SJSA1 (cell line): ENCODE results near the gene FAM3B. TPM values are rescaled to one million over a fixed set of nuclear protein-coding genes. Genes with fewer than 3 reads are reported as not detected.
"Not testable (repeated sequence)": the region's sequence is repeated elsewhere in the genome, so short reads cannot be mapped to it uniquely, and the experiment has no call there.

ENCODE experiments used
- DNase-seq, 2 experiments: peaks; one replicate each; pipeline ENCODE4 v3.0.0-alpha.2; 2015 to 2020; ENCODE audit warnings: low spot score in 2 of 2, low read depth in 1 of 2
- H3K27ac ChIP-seq: fragments of 250-450 bp; sonication (Bioruptor Pico); 2 replicates; pipeline ENCODE4 v1.5.1; 2020; ENCODE audit warnings: mild to moderate bottlenecking, moderate library complexity
- H3K27me3 ChIP-seq: fragments of 250-450 bp; sonication (Bioruptor Pico); replicated peaks from 2 replicates; pipeline ENCODE4 v1.5.1; 2020; ENCODE audit warnings: mild to moderate bottlenecking, moderate library complexity
- H3K36me3 ChIP-seq: fragments of 250-450 bp; sonication (Bioruptor Pico); 2 replicates; pipeline ENCODE4 v1.5.1; 2020; ENCODE audit warnings: mild to moderate bottlenecking
- H3K4me1 ChIP-seq: fragments of 250-450 bp; sonication (Bioruptor Pico); replicated peaks from 2 replicates; pipeline ENCODE4 v1.6.1; 2021; ENCODE audit warnings: mild to moderate bottlenecking
- H3K4me3 ChIP-seq: fragments of 250-450 bp; sonication (Bioruptor Pico); 2 replicates; pipeline ENCODE4 v1.5.1; 2020; ENCODE audit warnings: mild to moderate bottlenecking
- H3K9me3 ChIP-seq: fragments of 250-450 bp; sonication (Bioruptor Pico); replicated peaks from 2 replicates; pipeline ENCODE4 v1.5.1; 2020; ENCODE audit warnings: mild to moderate bottlenecking
- total RNA-seq: library from RNA; depleted of rRNA; stranded (reverse); fragments of >200 nt; shearing (Covaris generic); gene quantifications from 2 replicates; pipeline ENCODE4 v1.2.3, GENCODE V29; 2014

FAM3B gene
- total RNA-seq, 1 experiment from 2014 or later, result not detected

DNA sequence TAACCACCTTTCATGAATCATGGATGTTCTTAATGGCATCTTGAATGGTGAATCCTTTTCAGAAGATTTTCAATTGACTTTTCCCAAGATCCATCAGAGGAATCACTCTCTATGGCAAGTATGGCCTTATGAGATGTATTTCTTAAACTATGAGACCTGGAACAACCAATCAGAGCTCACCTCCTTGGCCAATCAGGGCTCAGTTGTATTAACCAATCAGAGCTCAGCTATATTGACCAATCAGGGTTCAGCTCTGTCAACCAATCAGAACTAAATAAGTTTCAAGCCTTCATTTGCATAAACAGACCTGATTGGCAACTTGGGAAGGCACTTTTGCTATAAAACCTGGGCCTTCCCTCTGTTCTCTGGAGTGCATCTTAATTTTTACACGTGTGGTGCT lies 13.6 kb upstream of the FAM3B start:
- DNase-seq, result no peak
- Histone ChIP-seq H3K9me3 (no peaks in the 10 kb centered on the region; the same call in none of the 2 replicates), H3K36me3 (no peaks in the 10 kb centered on the region)

DNA sequence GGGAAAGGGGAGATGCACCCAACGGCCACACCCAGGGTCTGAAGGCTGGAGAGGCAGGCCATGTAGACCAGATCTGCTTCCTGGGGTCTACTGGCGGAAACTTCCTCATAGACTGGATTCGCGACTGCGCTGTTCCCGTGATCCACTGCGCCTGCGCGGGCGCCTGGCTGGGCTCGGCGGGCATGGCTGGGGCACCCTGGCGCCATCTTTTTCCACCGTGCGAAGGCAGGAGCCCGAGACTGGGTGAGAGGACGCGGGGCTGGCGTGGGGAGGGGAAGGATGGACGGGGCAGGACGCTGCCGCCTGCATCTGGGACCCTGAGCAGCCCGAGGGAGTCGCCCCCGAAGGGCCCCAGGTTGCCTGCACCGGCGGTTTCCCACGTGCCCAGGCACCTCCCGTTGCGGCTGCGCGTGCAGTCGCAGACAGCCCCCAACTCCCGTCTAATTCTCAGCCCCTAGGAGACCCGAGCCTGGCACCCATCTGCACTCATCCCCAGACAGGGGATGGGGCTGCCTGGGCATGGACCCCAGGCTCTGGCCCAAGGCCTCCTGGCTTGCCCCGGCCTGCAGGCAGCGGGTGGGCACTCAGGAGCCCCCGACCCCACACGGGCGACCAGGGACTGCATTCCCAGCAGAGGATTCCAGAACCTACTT lies 12.4 kb upstream of the FAM3B start:
- Histone ChIP-seq H3K36me3 (no peaks in the 10 kb centered on the region), H3K9me3 (no peaks in the 10 kb centered on the region; the same call in none of the 2 replicates), H3K4me1 (no peaks in the 10 kb centered on the region), H3K4me3 (no peak overlapping the region), H3K27ac (no peak overlapping the region), H3K27me3 (no peaks in the 10 kb centered on the region; the same call in 1 of the 2 replicates)
- no peak for DNase-seq

More for the DNA sequence above, 13.6 kb upstream of the FAM3B start:
- Histone ChIP-seq H3K27me3 (no peaks in the 10 kb centered on the region; the same call in 1 of the 2 replicates), H3K27ac (no peak overlapping the region), H3K4me1 (no peaks in the 10 kb centered on the region), H3K4me3 (no peak overlapping the region)

DNA sequence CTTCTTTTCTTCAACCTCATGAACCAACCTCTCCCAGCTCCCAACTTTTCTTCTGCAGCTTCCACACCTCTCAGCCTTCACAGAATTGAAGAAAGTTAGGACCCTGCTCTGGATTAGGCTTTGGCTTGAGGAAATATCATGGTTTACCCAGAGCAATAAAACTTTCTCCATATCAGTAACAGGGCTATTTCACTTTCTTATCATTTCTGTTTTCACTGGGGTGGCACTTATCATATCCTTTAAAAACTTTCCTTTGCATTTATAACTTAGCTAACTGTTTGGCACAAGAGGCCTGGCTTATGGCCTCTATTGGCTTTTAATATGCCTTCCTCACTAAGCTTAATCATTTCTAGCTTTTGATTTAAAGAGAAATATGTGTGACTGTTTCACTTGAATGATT lies 9.4 kb upstream of the FAM3B start:
- no peaks in the 10 kb centered on the region; the same call in none of the 2 replicates for H3K9me3 ChIP-seq
- H3K36me3 ChIP-seq, result no peaks in the 10 kb centered on the region
- no peak overlapping the region for H3K27ac ChIP-seq
- H3K4me1 ChIP-seq, result no peaks in the 10 kb centered on the region
- no peaks in the 10 kb centered on the region; the same call in 1 of the 2 replicates for H3K27me3 ChIP-seq
- H3K4me3 ChIP-seq, result no peak overlapping the region
- no peak for DNase-seq

DNA sequence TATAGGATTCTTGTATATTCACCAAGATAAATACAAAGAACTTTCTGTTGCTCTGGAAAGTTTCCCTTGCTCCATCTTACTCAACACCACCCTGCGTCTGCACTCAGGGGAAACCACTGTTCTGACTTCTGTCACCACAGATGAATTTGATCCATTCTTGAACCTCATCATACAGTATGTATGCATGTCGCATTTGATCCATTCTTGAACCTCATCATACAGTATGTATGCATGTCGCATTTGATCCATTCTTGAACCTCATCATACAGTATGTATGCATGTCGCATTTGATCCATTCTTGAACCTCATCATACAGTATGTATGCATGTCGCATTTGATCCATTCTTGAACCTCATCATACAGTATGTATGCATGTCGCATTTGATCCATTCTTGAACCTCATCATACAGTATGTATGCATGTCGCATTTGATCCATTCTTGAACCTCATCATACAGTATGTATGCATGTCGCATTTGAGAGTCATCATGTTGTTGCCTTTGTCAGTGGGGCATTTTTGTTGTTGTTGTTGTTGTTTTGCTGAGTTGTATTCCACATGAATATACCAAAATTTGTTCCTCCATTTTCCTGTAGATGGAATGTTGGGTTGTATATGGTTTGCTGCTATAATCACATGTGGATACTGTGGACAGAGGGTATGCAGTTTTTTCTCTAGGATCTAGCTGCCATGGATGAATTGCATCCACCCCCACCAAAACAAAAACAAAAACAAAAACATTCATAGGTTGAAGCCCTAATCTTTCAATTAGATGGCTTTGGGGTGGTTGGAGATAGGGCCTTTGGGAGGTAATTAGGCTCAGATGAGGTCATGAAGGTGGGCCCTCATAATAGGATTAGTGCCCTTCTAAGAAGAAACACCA lies 3.1 kb upstream of the FAM3B start:
- peaks cover 34% of the 10 kb centered on the region; the same call in 1 of the 2 replicates for H3K27me3 ChIP-seq
- H3K4me1 ChIP-seq, H3K27ac ChIP-seq, H3K9me3 ChIP-seq, DNase-seq, H3K36me3 ChIP-seq, H3K4me3 ChIP-seq: not testable (repeated sequence)

DNA sequence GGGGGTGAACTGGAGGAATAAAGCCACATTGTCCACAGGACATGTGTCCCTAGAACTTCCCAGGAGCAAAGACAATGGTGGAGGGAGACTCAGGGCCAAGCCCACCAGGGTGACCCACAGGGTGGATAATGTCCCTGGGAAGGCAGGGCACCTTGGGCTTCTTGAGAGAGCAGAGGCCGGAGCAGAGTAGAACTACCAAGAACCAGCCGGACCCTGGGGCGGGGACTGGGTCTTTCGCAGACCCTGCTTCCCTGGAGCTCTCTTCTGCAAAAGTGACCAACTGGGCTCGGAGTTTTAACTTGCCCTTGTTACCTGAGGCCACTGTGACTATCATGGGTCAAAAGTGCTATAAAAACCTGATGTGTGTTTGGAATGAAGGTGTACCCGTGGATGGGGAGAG lies 875 bp upstream of the FAM3B start:
- DNase-seq, result no peak
- no peaks in the 10 kb centered on the region for H3K9me3 ChIP-seq
- no peaks in the 10 kb centered on the region for H3K36me3 ChIP-seq
- H3K4me1 ChIP-seq, result no peaks in the 10 kb centered on the region
- peaks cover 34% of the 10 kb centered on the region; the same call in 1 of the 2 replicates for H3K27me3 ChIP-seq
- no peak overlapping the region for H3K4me3 ChIP-seq
- H3K27ac ChIP-seq, result no peak overlapping the region

DNA sequence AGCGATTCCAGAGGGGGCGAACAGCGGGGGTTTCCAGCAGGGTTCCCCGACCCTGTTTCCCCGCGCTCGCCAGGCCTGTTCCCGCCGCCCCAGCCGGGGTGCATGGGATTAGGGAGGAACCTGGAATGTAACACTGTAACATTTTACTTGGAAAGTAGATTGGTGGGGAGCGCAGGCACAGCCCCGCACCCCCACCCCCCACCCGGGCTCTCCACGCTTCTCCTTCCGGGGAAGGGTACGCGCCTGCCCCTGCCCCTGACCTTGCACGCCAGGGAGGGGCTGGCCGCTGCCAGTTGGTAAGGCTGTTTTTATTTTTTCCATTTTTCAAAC lies 427 bp downstream of the FAM3B start:
- DNase-seq, result no peak
- peaks cover 40% of the 10 kb centered on the region; the same call in 1 of the 2 replicates for H3K27me3 ChIP-seq
- H3K27ac ChIP-seq, result no peak overlapping the region
- H3K9me3 ChIP-seq, result no peaks in the 10 kb centered on the region
- H3K36me3 ChIP-seq, result no peaks in the 10 kb centered on the region
- H3K4me3 ChIP-seq, result no peak overlapping the region
- no peaks in the 10 kb centered on the region for H3K4me1 ChIP-seq

DNA sequence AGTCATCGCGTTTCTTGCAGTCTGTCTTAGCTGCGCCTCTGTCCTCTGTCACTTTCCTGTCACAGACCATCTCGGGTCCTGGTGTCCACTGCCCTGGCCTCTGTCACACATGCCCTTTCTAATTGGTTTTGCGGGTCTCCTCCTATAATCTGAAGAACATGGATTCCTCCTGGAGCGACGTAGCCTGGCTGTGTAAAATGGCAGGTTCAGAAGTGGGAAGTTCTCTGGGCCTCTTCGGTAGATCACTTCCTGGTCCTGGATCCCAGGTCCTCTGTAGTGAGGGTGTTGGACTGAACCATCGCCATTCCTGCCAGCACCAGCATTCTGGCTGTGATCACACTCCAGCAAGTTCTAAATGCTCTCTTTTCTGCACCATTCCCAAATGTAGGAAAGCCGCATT lies 857 bp downstream of the FAM3B start:
- Histone ChIP-seq H3K4me3 (no peak overlapping the region), H3K27ac (no peak overlapping the region), H3K36me3 (no peaks in the 10 kb centered on the region), H3K9me3 (no peaks in the 10 kb centered on the region), H3K4me1 (no peaks in the 10 kb centered on the region), H3K27me3 (peaks cover 40% of the 10 kb centered on the region; the same call in 1 of the 2 replicates)
- DNase-seq, result no peak

DNA sequence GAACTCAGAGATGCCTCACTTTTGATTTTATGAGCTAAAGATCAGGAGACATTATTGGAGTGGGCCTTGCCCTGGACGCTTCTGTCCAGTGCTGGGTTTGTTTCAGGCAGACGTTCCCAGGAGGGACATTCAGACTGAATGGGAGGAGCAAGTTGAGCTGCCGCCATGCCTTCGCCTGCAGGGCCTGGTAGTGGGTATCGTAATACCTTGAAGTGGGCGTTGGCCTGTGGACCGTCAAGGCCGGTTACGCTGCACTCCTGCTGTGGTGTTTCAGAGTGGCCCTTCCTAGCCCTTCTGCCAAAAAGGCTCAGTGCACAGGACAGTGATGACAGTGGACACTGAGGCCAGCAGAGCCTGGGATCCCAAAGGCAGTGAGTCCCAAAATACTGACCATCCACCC lies 1.6 kb downstream of the FAM3B start:
- no peak overlapping the region for H3K4me3 ChIP-seq
- H3K9me3 ChIP-seq, result no peaks in the 10 kb centered on the region
- DNase-seq, result no peak
- no peak overlapping the region for H3K27ac ChIP-seq
- no peaks in the 10 kb centered on the region for H3K4me1 ChIP-seq
- H3K36me3 ChIP-seq, result no peaks in the 10 kb centered on the region
- H3K27me3 ChIP-seq, result peaks cover 40% of the 10 kb centered on the region; the same call in 1 of the 2 replicates

DNA sequence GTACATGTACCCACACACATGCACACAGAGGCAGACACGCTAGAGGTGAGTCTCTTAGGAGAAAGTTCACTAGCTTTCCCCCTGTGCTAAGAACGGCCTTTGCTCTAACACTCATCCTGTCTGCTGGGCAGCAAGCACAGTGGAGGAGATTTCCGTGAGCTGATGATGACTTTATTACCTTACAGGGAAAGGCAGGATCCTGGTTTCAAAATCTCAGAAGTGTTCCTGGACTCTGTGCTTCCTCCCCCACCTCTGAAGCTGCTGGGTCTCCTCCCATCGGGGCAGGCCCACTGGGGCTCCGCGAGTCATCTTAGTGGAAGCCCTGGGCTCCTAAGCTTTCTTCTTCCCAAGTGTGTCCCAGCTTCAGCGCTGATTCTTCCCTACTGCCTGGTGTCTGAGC lies 2.7 kb downstream of the FAM3B start:
- Histone ChIP-seq H3K4me1 (no peaks in the 10 kb centered on the region), H3K36me3 (no peaks in the 10 kb centered on the region), H3K9me3 (no peaks in the 10 kb centered on the region), H3K27me3 (peaks cover 34% of the 10 kb centered on the region; the same call in 1 of the 2 replicates), H3K4me3 (no peak overlapping the region), H3K27ac (no peak overlapping the region)
- no peak for DNase-seq

DNA sequence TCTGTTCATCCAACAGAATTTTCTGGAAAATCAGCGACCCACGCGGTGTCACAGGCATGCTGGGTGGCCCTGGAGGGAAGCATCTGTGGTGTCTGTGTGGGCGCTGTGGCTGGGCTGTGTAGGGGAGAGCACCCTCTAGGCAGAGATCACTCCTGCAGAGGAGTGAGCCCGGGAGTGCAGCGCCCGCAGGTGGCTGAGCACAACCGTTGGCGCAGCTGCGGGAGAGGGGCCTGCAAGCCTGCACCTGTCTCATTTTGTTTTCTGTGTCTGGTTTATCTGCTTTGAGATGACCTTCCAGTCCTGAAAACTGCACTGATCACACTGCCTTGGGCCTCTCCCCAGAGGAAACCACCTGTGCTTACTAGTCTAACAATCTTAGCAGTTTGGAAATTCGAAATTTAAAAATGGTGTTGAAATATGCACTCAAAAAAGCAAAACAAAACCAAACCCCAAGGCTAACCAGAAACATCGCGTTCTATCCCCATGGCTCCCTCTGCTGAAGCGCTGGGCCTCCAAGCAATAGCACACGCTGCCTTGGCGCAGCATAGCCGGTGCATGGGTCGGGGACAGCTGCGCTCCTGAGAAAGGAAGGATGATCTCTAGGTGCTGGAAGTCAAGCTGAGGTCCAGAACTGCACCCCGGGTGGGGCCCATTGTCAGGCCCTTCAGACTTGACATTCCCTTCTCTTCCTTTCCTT lies 4.8 kb downstream of the FAM3B start:
- DNase-seq, result no peak

DNA sequence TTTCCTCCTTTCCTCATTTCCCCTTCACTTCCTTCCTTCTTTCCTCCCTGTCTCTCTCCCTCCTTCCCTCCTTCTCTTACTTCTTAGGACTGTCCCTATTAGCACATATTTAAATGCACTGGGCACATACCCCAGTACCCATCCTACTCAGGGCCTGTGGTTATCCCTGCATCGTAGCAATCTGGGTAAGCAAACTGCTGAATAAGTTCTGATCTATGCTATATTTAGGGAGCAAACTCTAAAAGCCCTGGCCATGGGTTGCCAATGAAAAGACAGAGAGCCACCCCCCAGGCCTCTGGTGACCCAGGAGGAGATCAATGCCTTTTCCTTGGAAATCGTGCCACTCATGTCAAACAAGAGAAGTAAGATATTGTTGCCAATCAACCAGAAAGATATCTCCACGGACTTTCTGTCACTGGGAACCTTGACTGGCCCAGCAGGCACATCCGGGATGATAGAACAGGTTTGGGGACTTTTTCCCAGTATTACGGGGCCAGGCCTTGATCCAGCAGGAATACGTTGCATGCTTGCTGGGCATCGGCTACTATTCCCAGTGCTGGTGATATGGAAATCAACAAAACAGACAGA lies 5.4 kb downstream of the FAM3B start:
- Histone ChIP-seq H3K27ac (no peak overlapping the region), H3K4me3 (no peak overlapping the region), H3K9me3 (no peaks in the 10 kb centered on the region), H3K36me3 (no peaks in the 10 kb centered on the region), H3K27me3 (0 out of 2 replicates have a peak, but pooled peaks cover 10% of the 10 kb centered on the region), H3K4me1 (no peaks in the 10 kb centered on the region)
- DNase-seq, result no peak

More for the DNA sequence above, 4.8 kb downstream of the FAM3B start:
- H3K9me3 ChIP-seq, result no peaks in the 10 kb centered on the region
- H3K4me3 ChIP-seq, result no peak overlapping the region
- no peaks in the 10 kb centered on the region for H3K4me1 ChIP-seq
- 0 out of 2 replicates have a peak, but pooled peaks cover 16% of the 10 kb centered on the region for H3K27me3 ChIP-seq
- H3K36me3 ChIP-seq, result no peaks in the 10 kb centered on the region
- H3K27ac ChIP-seq, result no peak overlapping the region

DNA sequence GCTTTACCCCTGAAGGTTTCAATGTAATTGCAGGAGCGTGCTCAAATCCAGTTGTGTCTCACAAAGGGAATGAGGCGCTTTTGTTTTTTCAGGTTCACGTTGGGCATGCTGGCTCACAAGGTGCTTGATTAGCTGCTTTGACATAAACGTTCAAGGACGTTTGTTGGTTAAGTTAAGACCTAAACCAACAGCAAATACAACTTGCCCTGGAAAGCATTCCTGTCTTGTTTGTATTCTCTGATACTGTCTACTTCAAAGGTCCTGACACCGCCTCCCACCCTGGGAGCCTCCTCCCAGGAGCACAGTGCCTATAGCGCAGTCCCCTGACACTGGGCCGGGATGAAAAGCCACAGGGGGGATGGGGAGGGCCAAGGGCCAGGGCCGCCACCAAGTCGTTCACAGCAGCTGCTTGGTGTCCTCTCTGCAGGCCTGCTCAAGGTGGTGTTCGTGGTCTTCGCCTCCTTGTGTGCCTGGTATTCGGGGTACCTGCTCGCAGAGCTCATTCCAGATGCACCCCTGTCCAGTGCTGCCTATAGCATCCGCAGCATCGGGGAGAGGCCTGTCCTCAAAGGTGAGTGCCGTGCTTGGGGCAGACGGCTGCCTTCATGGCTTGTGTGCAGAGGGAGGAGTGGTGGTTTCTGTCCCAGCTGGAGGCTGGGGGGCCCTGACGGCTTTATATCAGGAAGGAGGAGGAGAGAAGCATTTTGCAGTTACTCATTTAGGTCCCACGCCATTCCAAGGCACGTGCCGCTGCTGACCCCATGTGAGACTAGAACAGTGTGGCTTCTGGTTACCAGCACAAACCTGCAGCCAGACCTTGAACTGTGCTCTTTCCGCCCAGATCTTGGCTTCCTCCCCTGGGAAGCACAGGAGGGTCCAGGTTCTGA lies 6.1 kb downstream of the FAM3B start:
- H3K4me3 ChIP-seq, result no peak overlapping the region
- DNase-seq, result no peak
- no peaks in the 10 kb centered on the region for H3K9me3 ChIP-seq
- H3K4me1 ChIP-seq, result no peaks in the 10 kb centered on the region
- H3K27me3 ChIP-seq, result 0 out of 2 replicates have a peak, but pooled peaks cover 6% of the 10 kb centered on the region
- H3K36me3 ChIP-seq, result no peaks in the 10 kb centered on the region
- no peak overlapping the region for H3K27ac ChIP-seq
